ENCODE results near the gene OSBPL2.

GRCh38 chr20:62308102-62308822 lies 69.9 kb downstream of the OSBPL2 start:
- TF ChIP-seq CTCF (IDR thresholded peaks at IDR 0.05) = no peak
- TF ChIP-seq POLR2A (IDR thresholded peaks at IDR 0.05) = no peak

All from testis (tissue), 2 donors.